Adrenal gland (tissue), 12 donors: Measurements from ENCODE around the gene TPST1. TPM values are rescaled to one million over a fixed set of nuclear protein-coding genes. Genes with fewer than 3 reads are reported as not detected.

Experiments used
- DNase-seq, 7 donors: peaks; one replicate each; pipeline ENCODE4 v3.0.0-alpha.2; 2019 to 2020
- H3K27ac ChIP-seq, 5 donors: fragments of 200-600 bp; sonication (generic) in 4 of 5; 1 replicate in 3 of 5; 2 replicates in 2 of 5; pipeline versions ENCODE4 v1.5.1 to v1.8.0; 2016 to 2020; ENCODE audit warnings: mild to moderate bottlenecking in 1 of 5
- H3K27me3 ChIP-seq: fragments of 200-600 bp; 2 replicates; pipeline ENCODE4 v1.8.0; 2021
- H3K36me3 ChIP-seq, 2 donors: fragments of 200-600 bp; replicated peaks in 1 of 2; 1 replicate in 1 of 2; 2 replicates in 1 of 2; pipeline versions ENCODE4 v1.5.1 to v1.8.0; 2018 to 2022
- H3K4me1 ChIP-seq, 2 donors: fragments of 200-600 bp; replicated peaks in 1 of 2; 1 replicate in 1 of 2; 2 replicates in 1 of 2; pipeline versions ENCODE4 v1.5.1 to v1.8.0; 2018 to 2021
- H3K4me3 ChIP-seq, 4 donors: fragments of 200-600 bp; sonication (generic) in 3 of 4; one replicate each; pipeline ENCODE4 v1.5.1; 2016 to 2018
- H3K9me3 ChIP-seq, 3 donors: fragments of 200-600 bp; sonication (generic) in 1 of 3; replicated peaks in 1 of 3; 1 replicate in 2 of 3; 2 replicates in 1 of 3; pipeline versions ENCODE4 v1.5.1 to v1.8.0; 2016 to 2021
- CTCF ChIP-seq, 6 experiments: fragments of 450-650 bp in 4 of 6; fragments of 200-600 bp in 2 of 6; sonication (generic) in 1 of 6; IDR thresholded peaks; 1 replicate in 5 of 6; 2 replicates in 1 of 6; pipeline versions ENCODE4 v1.5.1 to v1.8.0; 2016 to 2021; ENCODE audit warnings: antibody characterized with exemption in 6 of 6, mild to moderate bottlenecking in 2 of 6, moderate library complexity in 1 of 6
- POLR2A ChIP-seq, 2 donors: fragments of 450-650 bp; IDR thresholded peaks; one replicate each; pipeline ENCODE4 v1.6.1; 2017; ENCODE audit warnings: antibody characterized with exemption in 2 of 2, mild to moderate bottlenecking in 2 of 2, moderate library complexity in 1 of 2
- WGBS, 4 donors: extraction: QIAGEN DNeasy Blood & Tissue Kit in 2 of 4; methylation state at CpG; one replicate each; pipeline versions ENCODE4 v1.1.5 to v1.1.7; 2013 to 2017; 5-methylcytosine and 5-hydroxymethylcytosine counted together
- intact Hi-C, 2 donors: fragments of 100-400 bp; cut with DNase I; formaldehyde crosslinking; loops; one replicate each; pipeline versions ENCODE4 v1.14.1 to v1.15.0; 2022 to 2023
- polyA plus RNA-seq, 3 donors: library from polyadenylated mRNA; stranded (reverse); fragments of 200-250 nt in 2 of 3; fragments of 350-450 nt in 1 of 3; fragmentation: Illumina TruSeq in 1 of 3; extraction: RNeasy Lipid Tissue Mini Kit (QIAGEN cat#74804) in 1 of 3; gene quantifications; one replicate each; pipeline ENCODE4 v1.2.3, GENCODE V29; 2013 to 2014
- total RNA-seq, 9 donors: library from RNA; depleted of rRNA in 4 of 9; stranded (reverse); fragments of >200 nt in 4 of 9; fragments of 120-200 nt in 1 of 9; fragmentation: NEBNext Ultra II Directional in 1 of 9; extraction: Animal tissue kit (Norgen Biotek cat#: 25700) in 1 of 9; gene quantifications; one replicate each; pipeline versions ENCODE4 v1.1.0 to v1.2.4, GENCODE V29; 2013 to 2023
- donor health status: healthy with polysubstance abuse.
- donor health status: Bipolar disorder and iron deficiency.
- donor health status: DM: yes; HTN: yes; CAD: no.
- donor health status: DM: no; HTN: no; CAD: no.
- donor health status: DM: no; HTN: no; CAD: no.
- donor health status: DM: yes; HTN: yes; CAD: no.

Gene TPST1
- total and polyA plus RNA-seq, 12 donors: 6.8 to 70.2 (median 27.2) TPM

GRCh38 chr7:66188645-66189044 is 16.5 kb upstream of the TPST1 start:
- 89 to 93% (median 91%) methylated on average over 2 of the region's 2 CpGs for WGBS, 4 donors
- Histone ChIP-seq H3K9me3 (no peaks in the 10 kb centered on the region), H3K27ac (no peak overlapping the region), H3K4me3 (no peak overlapping the region), H3K27me3 (no peaks in the 10 kb centered on the region), H3K36me3 (no peaks in the 10 kb centered on the region), H3K4me1 (peaks cover 0 to 3% of the 10 kb centered on the region in 2 donors)
- no peak for DNase-seq
- TF ChIP-seq CTCF (IDR thresholded peaks at IDR 0.05): no peak
- no peak for TF ChIP-seq POLR2A (IDR thresholded peaks at IDR 0.05)
- intact Hi-C loops: no loop called here

DNA sequence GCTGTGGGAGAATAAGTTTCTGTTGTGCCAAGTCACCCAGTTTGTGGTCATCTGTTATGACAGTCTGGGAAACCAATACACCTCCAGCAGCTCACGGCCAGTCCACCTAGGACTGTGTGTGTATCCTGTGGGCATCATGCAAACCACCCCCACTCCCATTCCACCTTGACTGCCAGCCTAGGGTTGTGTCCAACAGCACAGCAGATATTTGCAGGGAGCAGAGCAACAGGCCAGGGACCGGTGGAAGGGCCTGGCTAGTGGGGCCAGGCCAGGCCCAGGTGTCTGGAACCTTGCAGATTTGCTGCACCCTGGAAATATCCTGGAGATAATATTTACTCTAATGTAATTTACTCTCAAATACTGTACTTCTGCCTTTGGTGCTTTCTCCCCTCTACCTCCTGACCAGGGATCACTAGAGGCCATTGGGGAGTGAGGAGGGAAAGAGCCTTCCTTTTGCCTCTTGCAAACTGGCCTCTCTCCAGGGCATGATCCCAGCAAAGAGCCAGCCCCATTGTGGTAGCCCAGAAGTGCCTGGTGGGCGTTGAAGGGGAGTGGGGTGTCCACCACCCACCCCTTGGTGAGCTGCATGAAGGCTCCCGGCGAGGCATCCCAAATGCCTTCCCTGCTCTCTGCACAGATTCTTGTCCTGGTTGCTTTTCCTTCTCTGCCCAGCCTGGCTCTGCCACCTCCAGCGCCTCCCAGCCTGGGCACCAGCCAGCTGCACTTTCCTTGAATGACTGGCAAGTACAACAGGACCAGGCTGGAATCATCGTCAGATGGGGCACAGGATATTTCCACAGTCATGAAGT is 15.2 kb upstream of the TPST1 start:
- Histone ChIP-seq H3K4me3 (no peak overlapping the region), H3K4me1 (no peaks in the 10 kb centered on the region), H3K27me3 (no peaks in the 10 kb centered on the region), H3K27ac (no peak overlapping the region), H3K36me3 (no peaks in the 10 kb centered on the region), H3K9me3 (no peaks in the 10 kb centered on the region)
- WGBS, 4 donors: 76 to 90% (median 84%) methylated on average over 3 to 7 of the region's 7 CpGs
- peak in 5 of 7 donors; percentile 23 to 61 (median 46) for DNase-seq
- intact Hi-C loops: no loop called here
- TF ChIP-seq CTCF (IDR thresholded peaks at IDR 0.05): no peak
- no peak for TF ChIP-seq POLR2A (IDR thresholded peaks at IDR 0.05)

DNA sequence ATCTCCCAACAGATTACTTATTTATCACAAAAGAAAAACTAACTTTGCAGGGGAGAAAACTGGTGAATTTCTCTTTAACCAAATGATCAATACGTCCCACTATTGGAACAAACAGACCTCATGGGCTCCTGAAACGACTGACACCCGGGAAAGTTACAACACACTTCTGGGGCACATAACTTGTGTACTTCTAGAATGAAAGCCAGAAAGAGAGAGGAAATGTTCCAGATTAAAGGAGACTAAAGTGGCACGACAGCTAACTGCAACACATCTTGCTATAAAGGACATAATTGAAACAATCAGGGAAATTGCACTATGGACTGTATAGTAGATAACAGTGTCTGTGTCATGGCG is 14.7 kb upstream of the TPST1 start:
- WGBS, 4 donors: 72 to 88% (median 79%) methylated on average over 5 of the region's 5 CpGs
- Histone ChIP-seq H3K36me3 (no peaks in the 10 kb centered on the region), H3K4me1 (no peaks in the 10 kb centered on the region), H3K4me3 (no peak overlapping the region), H3K27ac (no peak overlapping the region), H3K27me3 (no peaks in the 10 kb centered on the region), H3K9me3 (no peaks in the 10 kb centered on the region)
- no peak for DNase-seq
- intact Hi-C loops: no loop called here
- TF ChIP-seq POLR2A (IDR thresholded peaks at IDR 0.05) (no peak), CTCF (IDR thresholded peaks at IDR 0.05) (no peak)

GRCh38 chr7:66193146-66193725 is 11.9 kb upstream of the TPST1 start:
- no peak for TF ChIP-seq POLR2A (IDR thresholded peaks at IDR 0.05)
- no peak for TF ChIP-seq CTCF (IDR thresholded peaks at IDR 0.05)
- Histone ChIP-seq H3K36me3 (no peaks in the 10 kb centered on the region), H3K4me3 (no peak overlapping the region), H3K27ac (no peak overlapping the region), H3K27me3 (no peaks in the 10 kb centered on the region), H3K4me1 (no peaks in the 10 kb centered on the region), H3K9me3 (no peaks in the 10 kb centered on the region)
- 28 to 44% (median 31%) methylated on average over 6 of the region's 6 CpGs for WGBS, 4 donors
- DNase-seq: peak in 2 of 7 donors; percentile 27 to 38
- intact Hi-C loops: no loop called here
